Heart right ventricle (tissue), 16 donors: Measurements from ENCODE around the gene LIPH. TPM values are rescaled to one million over a fixed set of nuclear protein-coding genes. Genes with fewer than 3 reads are reported as not detected.
"Not testable (repeated sequence)": the region's sequence is repeated elsewhere in the genome, so short reads cannot be mapped to it uniquely, and the experiment has no call there.

Experiments
- ATAC-seq, 8 donors: fragments of 200-7000 bp; cut with Tn5 transposase; one replicate each; pipeline ENCODE4 v1.9.1; 2020; ENCODE audit warnings: mild to moderate bottlenecking in 8 of 8, moderate library complexity in 8 of 8, moderate number of reproducible peaks in 1 of 8
- DNase-seq, 2 donors: peaks; one replicate each; pipeline ENCODE4 v3.0.0-alpha.2; 2020
- H3K27ac ChIP-seq, 10 donors: fragments of 200-600 bp; sonication (generic) in 2 of 10; one replicate each; pipeline versions ENCODE4 v1.5.0 to v1.8.0; 2020 to 2022; ENCODE audit warnings: mild to moderate bottlenecking in 3 of 10
- H3K27me3 ChIP-seq, 7 donors: fragments of 200-600 bp; one replicate each; pipeline ENCODE4 v1.8.0; 2021 to 2022; ENCODE audit warnings: mild to moderate bottlenecking in 2 of 7
- H3K36me3 ChIP-seq, 9 donors: fragments of 200-600 bp; sonication (generic) in 1 of 9; one replicate each; pipeline versions ENCODE4 v1.5.0 to v1.8.0; 2020 to 2022; ENCODE audit warnings: mild to moderate bottlenecking in 2 of 9
- H3K4me1 ChIP-seq, 9 donors: fragments of 200-600 bp; sonication (generic) in 1 of 9; one replicate each; pipeline versions ENCODE4 v1.5.0 to v1.8.0; 2020 to 2022; ENCODE audit warnings: mild to moderate bottlenecking in 4 of 9
- H3K4me3 ChIP-seq, 10 donors: fragments of 200-600 bp; sonication (generic) in 2 of 10; one replicate each; pipeline versions ENCODE4 v1.5.0 to v1.8.0; 2020 to 2022; ENCODE audit warnings: mild to moderate bottlenecking in 7 of 10, moderate library complexity in 2 of 10
- H3K9me3 ChIP-seq, 11 donors: fragments of 200-600 bp in 10 of 11; sonication (generic) in 2 of 11; one replicate each; pipeline versions ENCODE4 v1.5.0 to v1.8.0; 2013 to 2022; ENCODE audit warnings: mild to moderate bottlenecking in 2 of 11, control low read depth in 1 of 11, moderate library complexity in 1 of 11
- CTCF ChIP-seq, 9 donors: fragments of 200-600 bp; sonication (generic) in 2 of 9; IDR thresholded peaks; one replicate each; pipeline versions ENCODE4 v1.5.0 to v1.8.0; 2021 to 2022; ENCODE audit warnings: antibody characterized with exemption in 9 of 9, mild to moderate bottlenecking in 5 of 9, moderate library complexity in 1 of 9
- WGBS, 2 donors: extraction: QIAGEN DNeasy Blood & Tissue Kit; methylation state at CpG; one replicate each; pipeline ENCODE4 v1.1.7; 2013; ENCODE audit warnings: inconsistent platforms in 1 of 2; 5-methylcytosine and 5-hydroxymethylcytosine counted together
- intact Hi-C, 10 donors: fragments of 100-400 bp; cut with DNase I; formaldehyde crosslinking; loops; one replicate each; pipeline versions ENCODE4 v1.11.1 to v1.14.2; 2022
- polyA plus RNA-seq, 2 donors: library from polyadenylated mRNA; stranded (reverse); fragments of 200-250 nt; gene quantifications; one replicate each; pipeline ENCODE4 v1.2.3, GENCODE V29; 2013
- total RNA-seq, 10 donors: library from RNA; stranded (reverse); fragmentation: NEBNext Ultra II Directional in 3 of 10; extraction: Animal tissue kit (Norgen Biotek cat#: 25700) in 3 of 10; gene quantifications; one replicate each; pipeline versions ENCODE4 v1.2.1 to v1.2.4, GENCODE V29; 2021 to 2023
- donor health status: Arrhythmogenic right ventricular cardiomyopathy.
- donor health status: ischemic (EF 13 %, LVEDD 7.1; RV severe dilation, severe dysfunction).
- donor health status: healthy with polysubstance abuse.
- donor health status: DM: no; HTN: yes; CAD: no.
- donor health status: DM: no; HTN: no; CAD: no.
- donor health status: ischemic (EF 25% LVEDD 6.9; RV normal size, moderate dysfunction).
- donor health status: ischemic (EF 25% LVEDD 5.7; RV mildly dilated, moderate dysfunction).
- donor health status: healthy.
- donor health status: DM: yes; HTN: yes; CAD: no.
- donor health status: Ischemic cardiomyopathy.
- donor health status: ischemic (EF 35%, LVEDD 5.7; RV mildly dilated, moderate dysfunction).
- donor health status: nonischemic (EF 11% LVEDD 7.7; RV severe dilation, severe dysfunction).
- donor health status: DM: yes; HTN: yes; CAD: no.
- donor health status: PGD.
- donor health status: ischemic (EF 29% LVEDD 5.4; RV normal size, mild dysfunction).
- donor health status: nonischemic (EF 23%, LVEDD 6.1; RV moderate dilation, normal function).

Gene LIPH
- total and polyA plus RNA-seq, 12 donors: 0.12 to 1.7 (median 0.42) TPM; not detected in 2

DNA sequence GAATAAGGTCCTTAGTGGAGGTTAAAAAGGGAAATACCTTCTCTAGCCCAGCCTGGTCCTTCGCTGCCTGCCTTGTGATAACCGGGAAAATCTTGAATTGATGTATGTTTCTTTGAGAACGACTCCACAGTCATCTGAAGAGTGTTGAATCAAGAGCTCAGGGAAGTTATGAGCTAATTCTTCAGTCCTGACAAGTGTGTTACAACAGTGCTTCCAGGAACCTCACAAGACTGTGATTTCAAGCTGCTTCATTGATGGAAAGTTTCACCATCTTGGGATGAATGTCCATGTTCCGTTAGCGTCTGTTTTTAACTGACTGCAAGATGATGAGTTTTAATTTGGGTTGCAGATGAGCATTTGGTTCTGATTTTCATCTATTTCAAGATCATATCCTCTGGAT is 66.0 kb downstream of the LIPH start:
- H3K4me1 ChIP-seq: no peaks in the 10 kb centered on the region
- 94 to 96% methylated on average over 5 of the region's 5 CpGs for WGBS, 2 donors

DNA sequence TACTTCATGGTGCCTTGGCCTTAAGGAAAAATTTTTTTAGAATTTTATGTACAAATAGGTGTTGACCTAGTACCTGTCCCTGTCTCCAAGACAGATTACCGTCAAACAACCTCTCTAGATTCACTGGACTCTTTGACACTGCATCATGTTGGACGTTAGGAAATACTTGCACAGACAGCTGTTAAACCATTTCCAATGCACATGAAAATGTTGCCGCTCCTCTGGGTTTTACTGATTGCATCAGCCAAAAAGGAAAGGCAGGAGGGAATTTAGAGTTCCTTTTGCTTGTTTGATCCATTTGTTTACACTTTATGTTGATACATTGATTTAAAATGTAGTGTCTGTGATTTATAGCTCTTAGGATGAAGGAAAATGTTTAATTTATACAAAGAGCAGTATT is 68.1 kb downstream of the LIPH start:
- no peaks in the 10 kb centered on the region for H3K4me1 ChIP-seq
- no peak for ATAC-seq
- DNase-seq: no peak
- peaks cover 0 to 96% (median 12%) of the 10 kb centered on the region in 9 donors for H3K36me3 ChIP-seq
- no peak for TF ChIP-seq CTCF (IDR thresholded peaks at IDR 0.05)
- H3K27me3 ChIP-seq: no peaks in the 10 kb centered on the region
- WGBS, 2 donors: 54 to 78% methylated on average over 3 of the region's 3 CpGs
- no peak overlapping the region for H3K4me3 ChIP-seq
- intact Hi-C loops: no loop called here
- H3K27ac ChIP-seq: no peak overlapping the region
- no peaks in the 10 kb centered on the region for H3K9me3 ChIP-seq

More for the DNA sequence above, 66.0 kb downstream of the LIPH start:
- Histone ChIP-seq H3K4me3 (no peak overlapping the region), H3K27me3 (no peaks in the 10 kb centered on the region), H3K9me3 (no peaks in the 10 kb centered on the region), H3K36me3 (peaks cover 0 to 96% (median 29%) of the 10 kb centered on the region in 9 donors), H3K27ac (no peak overlapping the region)
- ATAC-seq (no peak), DNase-seq (no peak)
- intact Hi-C loops: no loop called here
- no peak for TF ChIP-seq CTCF (IDR thresholded peaks at IDR 0.05)

- Histone ChIP-seq H3K9me3 (no peaks in the 10 kb centered on the region), H3K27ac (no peak overlapping the region), H3K36me3 (peaks cover 0 to 83% (median 9%) of the 10 kb centered on the region in 9 donors), H3K27me3 (no peaks in the 10 kb centered on the region), H3K4me1 (no peaks in the 10 kb centered on the region), H3K4me3 (no peak overlapping the region)
- intact Hi-C loops: no loop called here
- ATAC-seq: no peak
- 97 to 99% methylated on average over 2 of the region's 2 CpGs for WGBS, 2 donors
- TF ChIP-seq CTCF (IDR thresholded peaks at IDR 0.05): no peak
- DNase-seq: no peak
These were observed 72.9 kb downstream of the LIPH start for GRCh38 chr3:185479373-185479945.

DNA sequence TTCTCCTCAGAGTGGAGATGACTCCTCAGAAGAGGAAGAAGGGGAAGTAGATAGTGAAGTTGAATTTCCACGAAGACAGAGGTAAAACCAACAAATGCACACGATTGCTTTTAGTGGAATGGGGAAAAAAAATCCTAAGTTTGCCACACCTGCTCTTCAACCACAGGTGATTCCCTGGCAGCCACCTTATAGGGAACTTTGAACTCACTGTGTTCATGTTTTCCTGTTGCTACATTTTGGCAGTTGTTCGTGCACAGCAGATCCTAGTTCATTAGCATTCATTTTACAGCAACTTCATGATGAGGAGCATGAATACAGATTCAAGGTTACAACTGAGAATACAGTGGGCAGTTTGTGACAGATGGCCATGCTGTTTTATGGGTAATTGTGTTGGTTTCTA is 75.1 kb downstream of the LIPH start:
- no peak overlapping the region for H3K27ac ChIP-seq
- WGBS, 2 donors: 89 to 92% methylated on average over 3 of the region's 3 CpGs
- H3K9me3 ChIP-seq: no peaks in the 10 kb centered on the region
- DNase-seq (no peak), ATAC-seq (no peak)
- TF ChIP-seq CTCF (IDR thresholded peaks at IDR 0.05): no peak
- intact Hi-C loops: no loop called here
- H3K4me1 ChIP-seq: no peaks in the 10 kb centered on the region
- no peaks in the 10 kb centered on the region for H3K27me3 ChIP-seq
- peaks cover 0 to 87% (median 23%) of the 10 kb centered on the region in 9 donors for H3K36me3 ChIP-seq
- H3K4me3 ChIP-seq: no peak overlapping the region

DNA sequence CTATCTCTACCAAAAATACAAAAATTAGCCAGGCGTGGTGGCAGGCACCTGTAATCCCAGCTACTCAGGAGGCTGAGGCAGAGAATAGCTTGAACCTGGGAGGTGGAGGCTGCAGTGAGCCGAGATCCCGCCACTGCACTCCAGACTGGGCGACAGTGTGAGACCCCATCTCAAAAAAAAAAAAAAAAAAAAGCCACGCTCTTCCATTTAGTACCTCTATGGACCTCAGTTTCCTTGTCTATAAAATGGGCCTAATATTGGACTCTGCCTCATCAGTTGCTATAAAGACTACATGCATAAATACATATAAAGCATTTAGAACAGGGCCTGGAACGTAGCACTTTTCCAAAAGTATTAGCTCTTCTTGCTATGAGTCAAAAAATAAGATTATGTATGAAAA is 77.5 kb downstream of the LIPH start:
- H3K36me3 ChIP-seq: peaks cover 0 to 74% (median 9%) of the 10 kb centered on the region in 9 donors
- H3K27me3 ChIP-seq, H3K27ac ChIP-seq, intact Hi-C loops, H3K9me3 ChIP-seq, ATAC-seq, H3K4me3 ChIP-seq, H3K4me1 ChIP-seq, DNase-seq: not testable (repeated sequence)
- 96 to 98% methylated on average over 6 of the region's 6 CpGs for WGBS, 2 donors
